HG02938 (cell line): ENCODE data around the gene ARL2.
A peak's percentile ranks its signal among the peaks of the same experiment; 100 is the strongest.
"Not testable (repeated sequence)": the region's sequence is repeated elsewhere in the genome, so short reads cannot be mapped to it uniquely, and the experiment has no call there.

Experiments
- ATAC-seq: cut with Tn5 transposase; IDR thresholded peaks from one replicate; pipeline ENCODE4 v1.9.1; 2021; ENCODE audit warnings: mild to moderate bottlenecking, moderate library complexity; ENCODE audit not compliant: unreplicated experiment

The ARL2 gene

DNA sequence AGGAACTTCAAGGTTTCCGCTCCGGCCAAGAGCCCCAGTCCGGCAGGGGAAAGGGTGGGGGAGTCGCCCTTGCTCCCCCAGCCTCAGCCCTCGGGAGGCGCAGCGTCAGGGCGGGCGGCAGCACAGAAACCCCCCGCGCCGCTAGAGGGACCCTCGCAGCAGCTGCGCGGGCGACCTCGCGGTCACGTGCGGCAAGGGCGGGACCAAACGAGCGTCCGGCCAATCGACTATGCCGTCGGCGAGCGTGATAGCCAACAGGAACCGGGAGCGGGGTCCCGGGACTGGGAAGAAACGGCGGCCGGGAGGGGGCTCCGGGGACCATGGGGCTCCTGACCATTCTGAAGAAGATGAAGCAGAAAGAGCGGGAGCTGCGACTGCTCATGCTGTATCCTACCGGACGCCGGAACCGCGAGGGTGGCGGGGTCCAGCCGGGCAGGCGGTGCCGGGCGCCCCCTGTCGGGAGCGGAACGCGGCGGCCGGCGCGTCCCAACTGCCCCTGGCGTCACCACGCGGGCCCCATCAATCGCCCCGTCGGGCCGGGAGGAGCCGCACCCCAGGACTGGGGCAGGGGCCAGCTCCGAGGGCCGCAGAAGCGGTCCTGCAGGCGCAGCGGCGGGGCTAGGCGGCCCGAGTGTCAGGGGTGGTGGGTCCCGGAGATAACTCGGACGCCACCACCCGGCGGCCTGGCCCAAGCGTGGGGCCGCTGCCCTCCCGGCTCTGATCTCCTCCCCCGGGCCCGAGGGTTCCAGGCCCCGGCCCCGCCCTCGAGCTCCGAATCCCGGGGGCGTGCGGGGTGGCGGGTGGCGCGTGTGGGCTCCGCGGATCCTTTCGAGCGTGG, at the start of gene ARL2:
TSS of gene ARL2 (plus strand) at position 273 of the 838 bp plus-strand sequence. CDS start at position 321, 48 bp downstream.
- peak; percentile 67 for ATAC-seq

DNA sequence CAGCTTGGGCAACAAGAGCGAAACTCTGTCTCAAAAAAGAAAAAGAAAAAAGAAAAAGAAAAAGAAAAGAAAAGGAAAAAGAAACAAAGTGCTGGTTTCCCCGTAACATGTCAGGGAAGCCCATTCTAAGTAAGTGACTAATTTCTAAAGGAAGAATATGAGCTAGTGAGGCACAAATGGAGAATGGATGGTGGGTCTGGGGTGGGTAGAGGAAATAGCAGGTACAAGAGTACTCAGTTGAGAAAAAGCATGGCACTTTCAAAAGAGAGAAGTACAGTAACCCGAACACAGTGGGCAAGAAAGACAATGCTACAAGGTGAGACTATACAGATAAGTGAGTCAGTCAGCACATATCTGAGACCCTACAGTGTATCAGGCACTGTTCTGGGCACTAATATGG, 46.6 kb upstream of the ARL2 start:
- no peak for ATAC-seq

DNA sequence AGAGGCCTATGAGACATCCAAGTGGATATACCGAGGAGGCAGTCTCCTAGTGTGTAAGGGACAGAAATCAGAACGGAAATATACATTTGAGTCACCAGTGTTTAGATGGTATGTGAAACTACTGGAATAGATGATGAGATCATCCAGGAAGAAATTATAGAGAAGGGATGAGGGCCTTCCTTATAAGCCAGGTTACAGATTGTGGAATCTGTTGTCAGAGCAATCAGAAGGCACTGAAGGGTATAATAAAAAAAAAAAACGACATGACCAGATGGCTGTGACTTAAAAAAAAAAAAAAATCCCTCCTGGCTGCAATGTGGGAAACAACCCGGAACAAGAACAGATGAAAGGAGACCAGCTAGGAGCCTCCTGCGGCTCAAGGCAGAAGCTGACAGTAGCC, 44.8 kb upstream of the ARL2 start:
- no peak for ATAC-seq

DNA sequence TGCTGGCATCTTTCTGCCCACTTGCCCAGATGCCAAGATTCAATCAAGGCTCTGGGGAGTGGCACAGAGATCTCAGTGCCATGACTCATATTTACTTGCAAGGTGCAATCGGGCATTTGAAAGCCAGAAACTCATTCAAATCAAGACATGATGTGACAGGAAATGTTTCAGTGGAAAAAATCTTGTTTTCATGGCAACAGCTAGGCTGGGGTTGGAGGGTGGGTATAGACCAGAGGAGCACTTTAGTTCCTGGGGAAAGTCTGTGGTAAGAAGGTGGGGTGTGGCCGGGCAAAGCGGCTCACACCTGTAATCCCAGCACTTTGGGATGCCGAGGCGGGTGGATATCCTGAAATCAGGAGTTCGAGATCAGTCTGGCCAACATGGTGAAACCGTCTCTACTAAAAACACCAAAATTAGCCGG, 43.2 kb upstream of the ARL2 start:
- no peak for ATAC-seq

DNA sequence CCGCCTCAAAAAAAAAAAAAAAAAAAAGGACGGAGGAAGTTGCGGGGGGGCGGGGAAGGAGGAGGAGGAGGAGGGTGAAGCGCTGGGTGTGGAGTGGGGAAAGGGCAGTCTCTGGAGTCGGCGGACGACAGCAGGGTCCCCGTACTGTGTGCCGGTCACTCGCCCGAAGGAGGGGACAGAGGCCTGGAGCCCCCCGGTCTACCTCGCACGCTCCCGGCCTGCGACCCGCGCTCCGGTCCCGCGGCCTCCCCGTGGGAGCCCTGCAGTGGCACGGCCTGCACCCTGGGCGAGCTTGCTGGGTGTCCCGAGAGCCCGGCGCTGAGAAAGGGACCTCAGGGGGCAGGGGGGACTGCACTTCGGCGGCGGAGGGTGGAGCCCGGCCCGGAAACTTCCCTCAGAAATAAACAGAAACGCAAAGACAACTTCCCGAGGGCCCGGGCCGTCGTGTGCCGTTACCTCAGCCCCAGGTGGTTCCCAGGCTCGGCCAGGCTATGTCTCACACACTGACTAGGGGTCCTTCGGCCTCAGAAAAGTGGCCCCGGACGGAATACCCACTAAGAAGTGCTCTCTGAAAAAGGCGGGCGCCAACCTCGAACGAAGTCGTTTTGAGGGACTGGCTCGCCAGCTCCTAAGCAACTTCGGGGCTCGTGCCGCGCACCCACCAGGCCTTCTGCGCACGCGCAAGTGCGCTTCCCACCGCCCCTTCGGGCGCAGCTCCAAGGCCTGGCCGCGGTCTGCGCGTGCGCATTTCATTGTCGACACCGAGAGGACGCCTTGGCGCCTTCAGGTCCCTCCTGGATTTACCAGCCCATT, 42.3 kb upstream of the ARL2 start, which contains the start of gene MAJIN:
TSS of gene MAJIN (minus strand) at position 688 of the 813 bp plus-strand sequence. CDS start 12,703 bp downstream, outside the sequence.
- ATAC-seq, result no peak

DNA sequence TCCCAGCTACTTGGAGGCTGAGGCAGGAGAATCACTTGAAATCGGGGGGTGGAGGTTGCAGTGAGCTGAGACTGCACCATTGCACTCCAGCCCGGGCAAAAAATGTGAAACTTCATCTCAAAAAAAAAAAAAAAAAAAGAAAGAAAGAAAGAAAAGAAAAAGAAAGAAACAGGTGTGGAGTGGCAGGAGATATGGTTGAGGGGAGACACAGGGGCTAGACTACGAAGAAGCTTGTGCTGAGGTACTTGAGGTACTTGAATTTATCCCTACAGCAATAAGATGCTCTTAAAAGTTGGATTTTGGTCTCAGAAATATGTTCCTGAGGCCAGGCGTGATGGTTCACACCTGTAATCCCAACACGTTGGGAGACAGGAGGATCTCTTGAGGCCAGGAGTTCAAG, 39.8 kb upstream of the ARL2 start:
- ATAC-seq, result no peak

DNA sequence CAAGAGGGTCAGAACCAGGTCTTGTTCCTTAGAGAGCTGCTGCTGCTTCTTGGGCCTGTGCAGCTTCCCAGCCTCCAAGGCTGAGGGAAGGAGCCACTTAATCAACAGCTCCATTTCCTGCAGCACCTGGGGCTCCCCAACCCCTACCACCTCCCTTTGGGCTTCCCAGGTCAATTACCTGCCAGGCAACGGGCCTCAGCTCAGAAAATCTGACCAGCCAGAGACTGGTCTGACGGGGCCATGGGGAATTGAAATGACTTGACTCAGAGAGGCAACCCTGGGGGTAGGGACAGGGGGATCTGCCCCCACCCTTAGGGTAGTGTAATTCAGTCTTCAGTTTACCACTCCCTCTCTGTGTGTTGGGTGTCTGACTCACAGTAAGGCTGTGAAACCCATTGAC, 37.3 kb upstream of the ARL2 start:
- no peak for ATAC-seq

DNA sequence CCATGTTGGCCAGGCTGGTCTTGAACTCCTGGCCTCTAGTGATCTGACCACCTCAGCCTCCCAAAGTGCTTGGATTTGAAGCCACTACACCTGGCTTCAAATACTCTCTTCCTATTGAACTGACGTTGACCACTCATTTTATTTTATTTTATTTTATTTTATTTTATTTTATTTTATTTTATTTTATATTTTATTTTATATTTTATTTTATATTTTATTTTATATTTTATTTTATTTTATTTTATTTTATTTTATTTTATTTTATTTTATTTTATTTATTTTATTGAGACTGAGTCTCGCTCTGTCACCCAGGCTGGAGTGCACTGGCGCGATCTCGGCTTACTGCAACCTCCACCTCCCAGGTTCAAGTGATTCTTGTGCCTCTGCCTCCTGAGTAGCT, 30.6 kb upstream of the ARL2 start:
- ATAC-seq, result not testable (repeated sequence)

DNA sequence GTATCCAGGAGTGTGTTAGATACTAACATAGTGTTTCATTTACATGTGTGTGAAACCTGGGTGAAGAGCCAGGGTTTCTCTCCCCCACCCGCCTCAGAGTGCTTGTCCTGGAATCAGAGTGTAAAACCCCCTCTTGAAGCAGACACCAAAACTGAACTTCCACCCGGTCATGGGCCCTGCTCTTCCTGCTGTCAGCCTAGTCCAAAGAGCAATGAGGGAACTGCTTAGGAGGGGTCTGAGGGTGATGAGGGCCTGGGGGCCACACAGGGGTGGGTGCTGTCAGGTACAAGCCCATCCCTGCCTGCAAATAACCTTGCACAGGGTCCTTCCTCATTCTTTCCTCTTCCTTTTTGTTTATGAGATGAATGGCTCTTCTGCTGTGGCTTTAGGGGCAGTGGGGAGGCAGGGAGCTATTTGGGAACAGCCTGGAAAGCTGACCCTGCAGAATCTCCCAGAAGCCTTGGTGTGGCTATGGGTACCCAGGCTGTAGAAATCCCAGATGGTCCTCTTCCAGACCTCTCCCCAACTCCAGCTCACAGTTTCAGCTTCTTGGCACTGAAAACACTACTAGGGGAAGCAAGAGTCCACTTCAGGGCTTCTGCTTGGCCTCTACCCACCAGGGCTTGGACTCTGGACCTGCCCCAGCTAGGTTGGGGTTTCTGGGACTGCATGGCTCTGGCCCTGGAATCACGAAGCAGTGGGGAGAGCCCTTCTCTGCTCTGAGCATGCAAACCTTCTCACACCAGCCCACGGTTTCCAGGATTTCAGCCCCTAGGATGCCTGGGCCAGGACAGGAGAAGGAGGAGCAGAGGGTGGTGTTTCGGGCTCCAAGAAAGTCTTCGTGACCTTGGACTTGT, 25.7 kb upstream of the ARL2 start:
- no peak for ATAC-seq

DNA sequence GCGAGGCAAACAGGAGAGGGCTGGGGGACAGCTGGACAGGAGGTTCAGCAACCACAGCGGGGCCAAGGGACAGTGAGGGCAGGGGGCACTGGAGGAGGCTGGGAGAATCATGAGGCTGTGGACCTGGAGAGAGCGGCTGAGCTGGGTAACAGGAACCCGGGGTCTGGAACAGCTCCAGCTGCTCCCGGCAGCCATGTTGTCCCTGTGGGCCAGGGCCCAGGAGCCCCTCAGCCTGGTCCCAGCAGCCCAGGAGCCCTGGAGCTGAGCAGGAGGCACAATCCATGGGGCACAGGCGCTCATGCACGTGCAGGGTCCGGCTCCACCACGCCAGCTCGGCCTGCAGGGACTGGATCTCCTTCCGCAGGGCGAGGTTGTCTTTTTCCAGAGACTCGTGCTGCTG, 24.5 kb upstream of the ARL2 start:
- ATAC-seq, result no peak

DNA sequence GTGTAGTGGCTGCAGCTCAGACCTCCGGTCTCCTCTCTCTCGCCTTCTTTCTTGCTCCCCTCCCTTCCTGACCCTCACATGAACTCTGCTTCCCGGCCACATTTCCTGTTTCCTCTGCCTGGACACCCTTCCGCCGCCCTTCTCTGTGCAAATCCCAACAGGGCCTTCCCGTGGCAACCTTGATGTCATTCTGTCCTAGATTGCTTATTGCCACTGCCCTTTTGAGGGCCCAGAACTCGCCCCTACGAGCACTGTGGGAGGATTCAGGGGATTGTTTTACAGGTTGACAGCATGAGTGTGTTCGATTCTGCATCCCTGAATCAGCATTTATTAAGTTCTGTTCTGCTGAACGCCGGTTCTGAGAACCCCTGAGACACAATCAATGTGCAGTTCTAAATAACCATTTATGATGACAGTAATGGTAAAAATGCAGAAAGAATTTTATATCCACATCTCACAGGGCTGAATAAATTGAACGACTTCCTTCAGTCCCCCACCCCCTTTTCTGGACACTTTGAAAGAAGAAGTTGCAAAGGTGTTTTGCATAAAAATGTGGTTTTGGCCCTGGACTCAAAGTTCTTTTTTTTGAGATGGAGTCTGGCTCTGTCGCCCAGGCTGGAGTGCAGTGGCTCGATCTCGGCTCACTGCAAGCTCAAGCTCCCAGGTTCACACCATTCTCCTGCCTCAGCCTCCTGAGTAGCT, 23.6 kb upstream of the ARL2 start:
- ATAC-seq, result no peak

DNA sequence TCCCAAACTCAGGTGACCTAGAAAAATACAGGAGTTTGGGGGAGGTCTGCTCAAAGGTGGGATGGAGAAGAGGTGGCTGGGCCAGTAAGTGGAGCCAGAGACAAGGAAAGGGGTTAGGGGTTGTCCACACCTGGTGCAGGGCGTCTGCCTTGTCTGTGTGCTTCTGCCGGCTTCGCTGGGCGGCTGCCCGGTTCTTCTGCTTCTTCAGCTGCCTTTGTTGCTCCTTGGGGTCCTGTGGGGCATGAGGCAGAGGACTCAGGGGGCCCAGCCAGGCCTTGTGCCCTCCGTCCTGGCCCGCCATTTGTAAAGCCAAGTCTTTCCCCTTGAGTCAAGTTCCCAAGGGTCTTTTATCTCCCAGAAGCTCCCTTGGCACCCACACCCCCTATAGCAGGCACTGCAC, 19.6 kb upstream of the ARL2 start:
- no peak for ATAC-seq

DNA sequence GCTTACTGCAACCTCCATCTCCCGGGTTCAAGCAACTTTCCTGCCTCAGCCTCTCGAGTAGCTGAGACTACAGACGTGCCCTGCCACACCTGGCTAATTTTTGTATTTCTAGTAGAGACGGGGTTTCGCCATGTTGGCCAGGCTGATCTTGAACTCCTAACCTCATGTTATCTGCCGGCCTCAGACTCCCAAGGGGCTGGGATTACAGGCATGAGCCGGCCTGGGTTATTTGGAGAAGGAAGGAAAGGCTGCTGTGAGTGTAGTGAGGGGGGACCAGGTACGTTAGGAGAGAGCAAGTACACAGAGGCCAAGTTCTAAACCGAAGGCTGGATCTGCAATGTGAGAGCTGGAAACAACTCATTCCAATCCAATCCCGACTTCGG, 17.6 kb upstream of the ARL2 start:
- ATAC-seq, result no peak

DNA sequence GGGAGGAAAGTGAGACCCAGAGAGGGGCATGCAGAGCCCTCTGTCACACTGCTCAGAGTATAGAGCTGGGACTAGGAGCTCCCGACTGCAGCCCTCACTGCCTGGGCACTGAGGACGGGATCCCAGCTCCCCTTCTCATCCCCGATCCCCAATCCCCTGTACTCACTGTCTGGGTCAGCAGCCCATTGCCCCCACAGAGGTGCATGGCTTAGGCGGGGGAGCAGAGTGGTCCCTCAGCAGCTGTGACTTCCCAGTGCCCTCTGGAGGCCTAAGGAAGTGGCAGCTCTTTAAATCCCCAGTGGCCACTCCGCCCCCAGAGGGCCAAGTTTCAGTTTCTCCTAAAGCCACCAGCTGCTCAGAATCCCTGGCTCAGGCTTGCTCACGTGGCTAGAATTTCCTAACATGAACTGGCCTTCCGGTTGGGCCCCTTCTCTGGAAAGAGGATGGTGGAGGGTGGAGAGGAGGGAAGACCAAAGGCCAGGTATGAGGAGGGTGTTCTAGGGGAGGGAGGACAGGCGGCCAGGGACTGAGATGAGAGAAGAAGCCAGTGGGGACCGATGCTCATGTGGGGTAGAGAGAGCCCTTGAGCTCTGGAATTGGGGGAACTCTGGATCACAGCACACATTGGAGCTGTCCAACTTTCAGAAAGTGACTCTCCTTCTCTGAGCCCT, 17.1 kb upstream of the ARL2 start, which contains the start of gene BATF2:
TSS of gene BATF2 (minus strand) at position 262 of the 671 bp plus-strand sequence. CDS start at position 205, 57 bp downstream.
- ATAC-seq, result no peak

DNA sequence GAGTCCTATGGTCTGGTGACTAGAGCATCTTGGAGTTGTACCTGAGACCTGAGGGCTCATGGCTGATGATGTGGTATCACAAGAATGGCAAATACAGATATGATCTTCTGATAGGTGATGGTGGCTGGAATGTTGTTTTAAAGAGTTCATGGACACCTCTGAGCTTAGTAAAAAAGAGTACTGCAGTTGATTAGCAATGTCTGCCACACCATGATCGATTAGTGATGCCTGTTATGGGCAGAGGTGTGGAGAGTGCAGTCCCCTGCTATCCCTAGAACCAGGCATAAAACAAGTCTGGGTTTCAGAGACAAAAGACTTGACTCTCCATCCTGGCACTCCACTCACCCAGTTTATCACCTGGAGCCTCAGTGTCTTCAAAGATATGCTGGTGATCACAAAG, 15.8 kb upstream of the ARL2 start:
- no peak for ATAC-seq

DNA sequence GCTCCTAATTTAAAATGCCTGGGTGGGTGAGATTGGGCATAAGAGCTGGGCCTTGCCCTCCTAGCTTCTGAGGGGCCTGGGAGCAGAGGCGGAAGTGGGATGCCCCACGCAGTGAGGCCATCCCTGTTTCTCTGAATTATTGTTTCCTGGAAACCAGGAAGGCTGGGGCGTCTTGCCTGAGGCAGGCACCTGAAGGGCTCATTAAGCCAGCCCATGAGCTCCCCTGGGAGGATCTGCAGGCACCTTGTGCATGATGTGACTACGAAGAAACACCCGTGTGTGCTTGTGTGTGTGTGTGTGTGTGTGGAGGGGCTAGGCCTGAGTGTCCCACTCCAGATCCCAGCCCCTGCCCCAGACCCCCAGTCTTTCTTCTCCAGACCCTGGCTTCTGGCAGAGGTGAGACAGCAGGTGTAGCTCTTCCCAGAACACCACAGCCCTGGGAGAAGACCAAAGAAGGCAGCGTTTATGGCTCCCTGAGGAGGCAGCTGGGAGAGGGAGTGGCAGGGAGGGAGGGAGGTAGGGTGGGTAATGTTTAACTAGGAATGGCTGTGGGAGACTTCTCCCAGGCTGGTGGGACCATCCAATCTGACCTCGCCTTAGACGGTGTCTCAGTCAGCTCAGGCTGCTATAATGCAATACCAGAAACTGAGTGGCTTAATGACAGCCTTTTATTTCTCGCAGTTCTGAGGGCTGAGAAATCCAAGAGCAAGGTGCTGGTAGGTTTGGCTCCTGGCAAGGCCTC, 15.1 kb upstream of the ARL2 start:
- ATAC-seq, result no peak

DNA sequence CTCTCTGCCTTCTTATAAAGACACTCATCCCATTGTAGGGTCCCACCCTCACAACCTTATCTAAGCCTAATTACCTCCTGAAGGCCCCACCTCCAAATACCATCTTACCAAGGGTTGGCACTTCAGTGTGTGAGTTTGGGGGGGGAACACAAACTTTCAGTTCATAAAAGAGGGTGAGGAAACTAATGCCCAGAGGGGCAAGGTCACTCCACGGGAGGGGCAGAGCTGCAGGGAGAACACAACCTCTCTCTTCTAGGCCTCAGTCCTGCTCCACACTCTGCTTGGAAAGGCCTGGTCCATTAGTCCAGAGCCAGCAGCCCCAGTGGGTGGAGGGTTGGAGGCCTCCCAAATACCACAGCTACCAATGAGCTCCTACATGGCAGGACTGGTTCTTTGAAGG, 14.5 kb upstream of the ARL2 start:
- ATAC-seq, result no peak

DNA sequence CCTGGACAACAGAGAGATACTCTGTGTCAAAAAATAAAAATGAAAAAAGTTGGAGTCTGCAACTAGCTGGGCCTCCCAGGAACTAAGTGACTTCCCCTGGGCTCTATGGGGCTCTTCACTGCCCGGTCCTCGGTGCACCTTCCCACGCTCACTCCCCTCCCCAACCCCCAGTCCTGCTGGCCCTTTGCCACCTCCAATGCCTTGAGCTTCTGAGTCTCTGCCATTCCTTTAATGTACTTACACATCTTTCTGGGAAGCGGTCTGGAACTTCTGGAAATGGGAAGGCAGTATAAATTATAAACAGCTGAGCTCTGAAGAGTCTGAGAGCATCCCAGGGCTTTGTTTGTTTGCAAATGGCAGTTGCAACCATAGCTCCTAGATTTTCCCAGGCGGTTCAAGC, 11.3 kb upstream of the ARL2 start:
- no peak for ATAC-seq

DNA sequence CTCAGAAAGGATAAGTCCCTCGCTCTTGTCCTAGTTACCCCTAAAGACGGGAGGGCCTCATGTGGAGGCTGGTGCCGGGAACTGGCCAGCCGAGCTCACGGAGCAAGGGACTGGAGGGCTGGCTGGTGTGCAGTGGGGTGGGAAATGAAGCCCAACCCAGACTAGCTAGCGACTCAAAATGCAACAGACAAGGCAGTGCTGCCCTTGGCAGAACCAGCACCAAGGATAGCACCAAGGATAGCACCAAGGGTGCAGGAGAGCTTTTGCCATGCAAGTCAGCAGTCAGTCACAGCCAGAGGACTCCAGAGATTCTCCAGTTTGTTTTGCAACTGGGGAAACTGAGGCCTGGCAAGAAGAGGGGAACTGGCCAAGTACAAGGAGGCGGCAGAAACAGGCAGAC, 10.7 kb upstream of the ARL2 start:
- no peak for ATAC-seq
